Vagina (tissue), 2 donors: ENCODE data around the gene NOTCH1.

Experiments used
- CTCF ChIP-seq, 3 experiments: fragments of 450-650 bp in 2 of 3; fragments of 200-600 bp in 1 of 3; sonication (generic) in 1 of 3; IDR thresholded peaks; one replicate each; pipeline ENCODE4 v1.5.1; 2017 to 2019; ENCODE audit warnings: antibody characterized with exemption in 3 of 3, mild to moderate bottlenecking in 2 of 3, moderate library complexity in 2 of 3
- POLR2A ChIP-seq, 2 donors: fragments of 450-650 bp; IDR thresholded peaks; one replicate each; pipeline ENCODE4 v1.6.1; 2017; ENCODE audit warnings: antibody characterized with exemption in 2 of 2, mild to moderate bottlenecking in 2 of 2, moderate library complexity in 2 of 2

- TF ChIP-seq CTCF (IDR thresholded peaks at IDR 0.05) (no peak), POLR2A (IDR thresholded peaks at IDR 0.05) (no peak)
Measured at GRCh38 chr9:136576269-136576626, 30.4 kb upstream of the NOTCH1 start.
